Colon (tissue), 2 donors: Measurements from ENCODE around the gene TAC3.
"Not testable (repeated sequence)": the region's sequence is repeated elsewhere in the genome, so short reads cannot be mapped to it uniquely, and the experiment has no call there.

Experiments used
- FAIRE-seq: peaks from 2 replicates; lab custom pipeline; 2012; peaks lifted over from hg19 to GRCh38; lab: Jason Lieb, UNC
- donor health status: control.
- donor health status: control.

The TAC3 gene

DNA sequence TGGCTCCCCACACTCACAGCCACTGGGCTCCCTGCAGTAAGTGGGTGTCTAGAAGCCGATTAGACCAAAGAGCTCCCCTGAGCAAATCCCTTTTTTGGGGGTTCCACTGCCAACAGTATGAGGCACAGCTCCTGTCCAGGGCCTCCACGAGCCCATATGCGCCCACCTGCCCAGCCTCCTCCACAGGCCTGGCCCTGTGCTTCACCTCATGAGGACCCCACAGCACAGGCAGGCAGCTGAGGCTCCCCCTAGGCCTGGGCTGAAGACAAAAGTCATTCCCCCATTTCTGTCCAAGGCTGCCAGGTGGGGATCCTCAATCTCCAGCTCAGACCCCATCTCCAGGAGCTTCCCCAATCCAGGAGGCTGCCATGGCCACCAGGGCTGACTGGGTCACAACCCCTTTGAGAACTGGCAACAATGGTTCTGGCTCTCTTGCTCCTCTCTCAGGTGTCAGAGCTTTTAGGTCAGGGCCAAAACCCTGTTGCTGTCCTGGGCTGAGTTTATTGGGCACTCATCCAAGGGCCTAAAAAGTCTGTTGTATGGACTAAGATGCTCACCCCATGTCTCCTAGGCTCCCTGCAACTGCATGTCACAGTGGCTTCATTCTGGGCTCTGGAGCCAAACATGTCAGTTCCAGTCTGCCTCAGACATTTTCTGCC lies 33.6 kb downstream of the TAC3 start:
- not testable (repeated sequence) for FAIRE-seq

DNA sequence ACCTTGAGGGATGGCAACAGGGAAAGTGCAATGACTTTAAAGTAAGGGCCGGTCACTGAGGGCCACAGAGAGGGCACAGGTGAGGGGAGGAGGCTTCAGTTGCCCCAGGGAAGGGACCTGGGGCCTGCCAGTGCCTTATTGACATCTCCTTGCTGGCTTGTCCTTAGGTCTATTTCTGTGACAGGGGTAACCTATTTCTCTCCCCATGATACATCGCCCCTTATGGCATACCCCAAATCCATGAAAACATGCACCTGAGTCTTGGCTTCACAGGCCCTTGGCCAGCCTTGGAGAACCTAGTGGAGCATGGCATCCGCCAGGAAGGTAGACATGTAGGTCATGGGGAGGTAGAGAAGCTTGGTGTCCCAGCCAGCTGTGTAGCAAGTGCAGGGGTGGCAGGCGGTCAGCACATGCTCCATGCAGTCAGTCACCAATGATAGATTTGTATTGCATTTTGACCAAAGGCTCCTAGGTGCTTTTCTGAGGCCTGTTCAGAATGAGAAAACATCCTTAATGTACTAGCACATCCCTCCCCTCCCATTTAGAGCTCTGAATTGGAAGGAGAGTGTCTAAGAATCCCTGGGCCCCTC lies 35.3 kb downstream of the TAC3 start:
- FAIRE-seq: no peak

DNA sequence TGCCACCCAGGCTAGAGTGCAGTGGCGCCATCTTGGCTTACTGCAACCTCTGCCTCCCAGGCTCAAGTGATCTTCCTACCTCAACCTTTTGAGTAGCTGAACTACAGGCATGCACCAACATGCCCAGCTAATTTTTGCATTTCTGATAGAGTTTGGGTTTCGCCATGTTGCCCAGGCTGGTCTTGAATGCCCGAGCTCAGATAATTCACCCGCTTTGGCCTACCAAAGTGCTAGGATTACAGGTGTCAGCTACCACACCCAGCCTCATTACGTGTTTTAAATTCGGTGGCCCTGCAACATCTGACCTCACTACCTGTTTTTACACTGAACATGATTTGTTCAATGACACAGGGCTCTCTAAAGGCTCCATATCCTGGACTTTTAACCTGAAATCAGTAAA lies 36.1 kb downstream of the TAC3 start:
- FAIRE-seq: no peak

DNA sequence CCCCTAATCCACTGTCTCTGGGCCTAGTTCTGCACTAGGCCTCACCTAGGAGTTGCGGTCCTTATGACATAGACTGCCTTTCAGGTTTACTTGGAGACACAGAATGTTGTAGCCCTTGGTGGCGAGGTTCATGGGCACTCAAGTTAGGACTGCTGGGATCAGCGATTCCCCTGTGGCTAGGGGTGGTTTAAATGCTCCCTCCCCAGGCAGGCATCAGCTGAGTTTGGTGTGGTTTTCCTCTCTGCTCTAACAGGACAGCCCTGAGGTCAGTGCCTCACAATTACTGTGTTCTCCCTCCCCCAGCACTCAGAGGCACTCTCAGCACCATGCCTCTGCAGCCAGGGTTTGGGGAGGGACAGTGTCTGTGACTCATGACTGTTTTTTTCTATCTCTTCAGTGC lies 36.7 kb downstream of the TAC3 start:
- FAIRE-seq: no peak

DNA sequence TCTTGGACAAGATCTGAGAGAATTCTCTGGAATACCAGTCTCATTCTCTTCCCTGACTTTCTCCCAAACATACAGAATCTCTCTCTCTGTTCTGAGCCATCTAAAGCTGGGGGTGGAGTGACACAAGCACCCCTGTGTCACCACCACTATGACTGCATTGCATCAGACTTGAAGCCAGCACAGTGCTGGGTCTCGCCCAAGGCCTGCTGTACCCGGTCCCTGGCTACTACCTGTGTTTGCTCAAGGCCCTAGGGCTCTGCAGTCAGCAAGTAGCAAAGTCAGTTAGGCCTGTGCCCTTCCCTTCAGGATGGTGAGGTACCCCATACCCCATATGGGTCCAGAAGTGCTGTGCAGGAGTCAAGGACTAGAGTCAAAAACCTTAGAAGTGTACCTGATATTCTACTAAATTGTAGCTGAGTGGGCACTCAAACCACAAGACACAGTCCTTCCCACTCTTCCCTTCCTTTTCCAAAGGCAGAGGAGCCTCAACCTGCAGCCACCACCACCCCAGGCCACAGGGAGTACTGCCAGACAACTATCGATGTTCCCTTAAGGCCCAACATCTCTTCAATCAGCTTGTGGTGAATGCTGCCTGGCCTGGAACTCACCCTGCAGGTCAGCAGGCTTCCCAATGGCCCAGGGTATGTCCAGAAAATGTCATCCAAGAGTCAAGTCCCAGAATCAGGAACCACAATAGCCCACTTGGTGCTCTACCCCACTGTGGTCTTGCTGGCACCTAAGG lies 37.8 kb downstream of the TAC3 start:
- FAIRE-seq: no peak

DNA sequence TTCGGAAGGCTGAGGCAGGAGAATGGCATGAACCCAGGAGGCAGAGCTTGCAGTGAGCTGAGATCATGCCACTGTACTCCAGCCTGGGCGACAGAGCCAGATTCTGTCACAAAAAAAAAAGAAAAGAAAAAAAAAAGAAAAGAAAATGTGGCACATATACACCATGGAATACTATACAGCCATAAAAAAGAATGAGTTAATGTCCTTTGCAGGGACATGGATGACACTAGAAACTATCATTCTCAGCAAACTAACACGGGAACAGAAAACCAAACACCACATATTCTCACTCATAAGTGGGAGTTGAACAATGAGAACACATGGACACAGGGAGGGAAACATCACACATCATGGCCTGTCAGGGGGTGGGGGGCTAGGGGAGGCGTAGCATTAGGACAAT lies 39.0 kb downstream of the TAC3 start:
- FAIRE-seq: not testable (repeated sequence)

DNA sequence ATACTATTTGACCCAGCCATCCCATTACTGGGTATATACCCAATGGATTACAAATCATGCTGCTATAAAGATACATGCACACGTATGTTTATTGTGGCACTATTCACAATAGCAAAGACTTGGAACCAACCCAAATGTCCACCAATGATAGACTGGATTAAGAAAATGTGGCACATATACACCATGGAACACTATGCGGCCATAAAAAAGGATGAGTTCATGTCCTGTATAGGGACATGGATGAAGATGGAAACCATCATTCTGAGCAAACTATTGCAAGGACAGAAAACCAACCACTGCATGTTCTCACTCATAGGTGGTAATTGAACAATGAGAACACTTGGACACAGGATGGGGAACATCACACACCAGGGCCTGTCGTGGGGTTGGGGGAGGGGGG lies 42.1 kb downstream of the TAC3 start:
- not testable (repeated sequence) for FAIRE-seq

DNA sequence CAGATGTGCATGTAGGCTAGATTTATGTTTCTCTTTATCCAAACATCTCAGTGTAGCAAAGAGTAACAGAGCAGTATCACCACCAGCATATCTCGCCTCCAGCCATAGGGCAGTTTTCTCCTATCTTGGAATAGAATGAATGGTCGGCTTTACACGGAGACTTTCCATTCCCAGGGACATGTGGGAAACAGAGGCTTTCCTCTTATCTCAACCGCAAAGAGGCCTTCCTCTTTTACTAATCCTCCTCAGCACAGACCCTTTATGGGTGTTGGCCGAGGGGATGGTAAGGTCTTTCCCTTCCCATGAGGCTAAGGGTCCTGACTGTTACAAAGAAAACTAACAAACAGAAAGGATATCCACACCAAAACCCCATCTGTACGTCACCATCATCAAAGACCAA lies 47.4 kb downstream of the TAC3 start:
- FAIRE-seq: not testable (repeated sequence)

DNA sequence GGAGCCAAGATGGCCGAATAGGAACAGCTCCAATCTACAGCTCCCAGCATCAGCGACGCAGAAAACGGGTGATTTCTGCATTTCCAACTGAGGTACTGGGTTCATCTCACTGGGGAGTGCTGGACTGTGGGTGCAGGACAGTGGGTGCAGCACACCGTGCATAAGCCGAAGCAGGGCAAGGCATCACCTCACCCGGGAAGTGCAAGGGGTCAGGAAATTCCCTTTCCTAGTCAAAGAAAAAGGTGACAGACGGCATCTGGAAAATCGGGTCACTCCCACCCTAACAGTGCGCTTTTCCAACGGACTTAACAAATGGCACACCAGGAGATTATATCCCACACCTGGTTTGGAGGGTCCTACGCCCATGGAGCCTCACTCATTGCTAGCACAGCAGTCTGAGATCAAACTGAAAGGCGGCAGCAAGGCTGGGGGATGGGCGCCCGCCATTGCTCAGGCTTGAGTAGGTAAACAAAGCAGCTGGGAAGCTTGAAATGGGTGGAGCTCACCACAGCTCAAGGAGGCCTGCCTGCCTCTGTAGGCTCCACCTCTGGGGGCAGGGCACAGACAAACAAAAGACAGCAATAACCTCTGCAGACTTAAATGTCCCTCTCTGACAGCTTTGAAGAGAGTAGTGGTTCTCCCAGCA lies 50.2 kb downstream of the TAC3 start:
- not testable (repeated sequence) for FAIRE-seq

DNA sequence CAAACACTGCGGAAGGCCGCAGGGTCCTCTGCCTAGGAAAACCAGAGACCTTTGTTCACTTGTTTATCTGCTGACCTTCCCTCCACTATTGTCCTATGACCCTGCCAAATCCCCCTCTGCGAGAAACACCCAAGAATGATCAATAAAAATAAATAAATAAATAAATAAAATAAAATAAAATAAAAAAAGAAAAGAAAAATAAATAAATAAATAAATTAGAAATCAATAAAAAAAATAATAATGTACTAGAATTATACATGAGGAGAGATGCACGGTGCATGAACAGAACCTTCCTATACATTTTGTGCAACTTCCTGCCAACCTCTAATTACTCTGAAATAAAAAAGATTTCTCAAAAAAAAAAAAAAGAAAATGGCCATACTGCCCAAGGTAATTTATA lies 51.2 kb downstream of the TAC3 start:
- FAIRE-seq: not testable (repeated sequence)

DNA sequence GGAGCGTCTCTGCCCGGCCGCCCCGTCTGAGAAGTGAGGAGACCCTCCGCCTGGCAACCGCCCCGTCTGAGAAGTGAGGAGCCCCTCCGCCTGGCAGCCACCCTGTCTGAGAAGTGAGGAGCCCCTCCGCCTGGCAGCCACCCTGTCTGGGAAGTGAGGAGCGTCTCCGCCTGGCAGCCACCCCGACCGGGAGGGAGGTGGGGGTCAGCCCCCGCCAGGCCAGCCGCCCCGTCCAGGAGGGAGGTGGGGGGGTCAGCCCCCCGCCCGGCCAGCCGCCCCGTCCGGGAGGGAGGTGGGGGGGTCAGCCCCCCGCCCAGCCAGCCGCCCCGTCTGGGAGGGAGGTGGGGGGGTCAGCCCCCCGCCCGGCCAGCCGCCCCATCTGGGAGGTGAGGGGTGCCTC lies 52.8 kb downstream of the TAC3 start:
- not testable (repeated sequence) for FAIRE-seq

DNA sequence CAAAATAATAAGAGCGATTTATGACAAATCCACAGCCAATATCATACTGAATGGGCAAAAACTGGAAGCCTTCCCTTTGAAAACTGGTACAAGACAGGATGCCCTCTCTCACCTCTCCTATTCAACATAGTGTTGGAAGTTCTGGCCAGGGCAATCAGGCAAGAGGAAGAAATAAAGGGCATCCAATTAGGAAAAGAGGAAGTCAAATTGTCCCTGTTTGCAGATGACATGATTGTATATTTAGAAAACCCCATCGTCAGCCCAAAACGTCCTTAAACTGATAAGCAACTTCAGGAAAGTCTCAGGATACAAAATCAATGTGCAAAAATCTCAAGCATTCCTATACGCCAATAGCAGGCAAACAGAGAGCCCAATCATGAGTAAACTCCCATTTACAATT lies 54.1 kb downstream of the TAC3 start:
- FAIRE-seq: not testable (repeated sequence)
